Neural progenitor cell (in vitro differentiated cells): Measurements from ENCODE around the gene MRPL18.
"Not testable (repeated sequence)": the region's sequence is repeated elsewhere in the genome, so short reads cannot be mapped to it uniquely, and the experiment has no call there.

Experiments used
- CTCF ChIP-seq: fragments of 200-600 bp; sonication (generic); IDR thresholded peaks from 2 replicates; pipeline ENCODE4 v1.5.1; 2017; ENCODE audit warnings: antibody characterized with exemption, mild to moderate bottlenecking
- EZH2 ChIP-seq: fragments of 200-600 bp; sonication (generic); IDR thresholded peaks from 2 replicates; pipeline ENCODE4 v1.6.1; 2017; ENCODE audit warnings: antibody characterized with exemption, mild to moderate bottlenecking, moderate library complexity

- not testable (repeated sequence) for TF ChIP-seq CTCF, EZH2
Measured at GRCh38 chr6:159748127-159748526, 42.1 kb upstream of the MRPL18 start.
